Mesothelial cell of epicardium (in vitro differentiated cells): Measurements from ENCODE around the gene CACUL1. TPM values are rescaled to one million over a fixed set of nuclear protein-coding genes. Genes with fewer than 3 reads are reported as not detected.
"Not testable (repeated sequence)": the region's sequence is repeated elsewhere in the genome, so short reads cannot be mapped to it uniquely, and the experiment has no call there.

Experiments used
- DNase-seq, 2 experiments: peaks; one replicate each; pipeline ENCODE4 v3.0.0; 2021; ENCODE audit warnings: low spot score in 2 of 2; ENCODE audit not compliant: unreplicated experiment in 2 of 2
- H3K27ac Mint-ChIP-seq: 2 replicates; pipeline ENCODE4 v1.8.0; 2021; ENCODE audit warnings: mixed read lengths
- H3K27me3 Mint-ChIP-seq: 2 replicates; pipeline ENCODE4 v1.8.0; 2021; ENCODE audit warnings: low read depth, mixed read lengths
- H3K36me3 Mint-ChIP-seq: 2 replicates; pipeline ENCODE4 v1.8.0; 2021; ENCODE audit warnings: mixed read lengths
- H3K4me1 Mint-ChIP-seq: 2 replicates; pipeline ENCODE4 v1.8.0; 2021; ENCODE audit warnings: mixed read lengths
- H3K4me3 Mint-ChIP-seq: 2 replicates; pipeline ENCODE4 v1.8.0; 2021; ENCODE audit warnings: mild to moderate bottlenecking, moderate library complexity, mixed read lengths
- H3K9me3 Mint-ChIP-seq: 2 replicates; pipeline ENCODE4 v1.8.0; 2021; ENCODE audit warnings: mixed read lengths
- CTCF ChIP-seq: fragments of 200-600 bp; sonication (generic); IDR thresholded peaks from one replicate; pipeline ENCODE4 v1.5.0; 2021; ENCODE audit warnings: antibody characterized with exemption; ENCODE audit not compliant: unreplicated experiment
- total RNA-seq: library from RNA; stranded (reverse); gene quantifications from 3 replicates; pipeline ENCODE4 v1.2.1, GENCODE V29; 2021

The CACUL1 gene
- total RNA-seq, 1 donor from 2014 or later, result 63.9 TPM

GRCh38 chr10:118798231-118798662 is 43.5 kb upstream of the CACUL1 start:
- Mint-ChIP-seq H3K27ac (no peak overlapping the region), H3K4me3 (no peak overlapping the region), H3K9me3 (peaks cover 13% of the 10 kb centered on the region), H3K27me3 (peaks cover 3% of the 10 kb centered on the region), H3K36me3 (peaks cover 2% of the 10 kb centered on the region), H3K4me1 (peaks cover 2% of the 10 kb centered on the region)
- no peak for TF ChIP-seq CTCF
- no peak for DNase-seq

GRCh38 chr10:118794971-118795370 is 40.2 kb upstream of the CACUL1 start:
- DNase-seq, H3K27me3 Mint-ChIP-seq, H3K36me3 Mint-ChIP-seq, H3K27ac Mint-ChIP-seq, H3K4me1 Mint-ChIP-seq, H3K4me3 Mint-ChIP-seq: not testable (repeated sequence)
- H3K9me3 Mint-ChIP-seq, result peaks cover 15% of the 10 kb centered on the region

- TF ChIP-seq CTCF, result no peak
- peaks cover 2% of the 10 kb centered on the region for H3K36me3 Mint-ChIP-seq
Measured at GRCh38 chr10:118793545-118793944, 38.8 kb upstream of the CACUL1 start.

GRCh38 chr10:118792526-118792925 is 37.8 kb upstream of the CACUL1 start:
- Mint-ChIP-seq H3K27ac (no peak overlapping the region), H3K27me3 (peaks cover 24% of the 10 kb centered on the region), H3K36me3 (peaks cover 2% of the 10 kb centered on the region), H3K4me1 (no peaks in the 10 kb centered on the region), H3K4me3 (no peak overlapping the region), H3K9me3 (peaks cover 17% of the 10 kb centered on the region)
- DNase-seq, result no peak
- TF ChIP-seq CTCF, result no peak

More at GRCh38 chr10:118793545-118793944, 38.8 kb upstream of the CACUL1 start:
- Mint-ChIP-seq H3K4me1 (no peaks in the 10 kb centered on the region), H3K27ac (no peak overlapping the region), H3K4me3 (no peak overlapping the region), H3K9me3 (peaks cover 17% of the 10 kb centered on the region), H3K27me3 (peaks cover 16% of the 10 kb centered on the region)
- no peak for DNase-seq

GRCh38 chr10:118790058-118790457 is 35.3 kb upstream of the CACUL1 start:
- no peak for TF ChIP-seq CTCF
- Mint-ChIP-seq H3K4me3 (no peak overlapping the region), H3K9me3 (peaks cover 4% of the 10 kb centered on the region), H3K4me1 (no peaks in the 10 kb centered on the region), H3K27ac (no peak overlapping the region), H3K27me3 (peaks cover 31% of the 10 kb centered on the region), H3K36me3 (no peaks in the 10 kb centered on the region)
- DNase-seq, result no peak

GRCh38 chr10:118785551-118785950 is 30.8 kb upstream of the CACUL1 start:
- Mint-ChIP-seq H3K4me1 (no peaks in the 10 kb centered on the region), H3K36me3 (no peaks in the 10 kb centered on the region), H3K27ac (no peak overlapping the region), H3K4me3 (no peak overlapping the region), H3K27me3 (peaks cover 31% of the 10 kb centered on the region), H3K9me3 (peaks cover 4% of the 10 kb centered on the region)
- DNase-seq, result no peak
- no peak for TF ChIP-seq CTCF
